PC-3 (cell line): ENCODE measurements around the gene ZNF236.

Source experiments
- EZH2 ChIP-seq: fragments of 300-600 bp; sonication (generic); IDR thresholded peaks from one replicate; pipeline ENCODE4 v1.6.1; 2017; ENCODE audit warnings: antibody characterized with exemption, mild to moderate bottlenecking, low read length; ENCODE audit not compliant: unreplicated experiment
- EZH2phosphoT487 ChIP-seq: fragments of 300-600 bp; sonication (generic); IDR thresholded peaks from 2 replicates; pipeline ENCODE4 v1.6.1; 2018; ENCODE audit warnings: mild to moderate bottlenecking, antibody characterized with exemption, low read length, borderline replicate concordance
- TF ChIP-seq, protein P1 (sequence below): fragments of 300-600 bp; sonication (generic); conservative IDR thresholded peaks from 2 replicates; pipeline ENCODE4 v1.5.1; 2017; ENCODE audit warnings: antibody characterized with exemption, low read depth, mild to moderate bottlenecking, low read length

DNA sequence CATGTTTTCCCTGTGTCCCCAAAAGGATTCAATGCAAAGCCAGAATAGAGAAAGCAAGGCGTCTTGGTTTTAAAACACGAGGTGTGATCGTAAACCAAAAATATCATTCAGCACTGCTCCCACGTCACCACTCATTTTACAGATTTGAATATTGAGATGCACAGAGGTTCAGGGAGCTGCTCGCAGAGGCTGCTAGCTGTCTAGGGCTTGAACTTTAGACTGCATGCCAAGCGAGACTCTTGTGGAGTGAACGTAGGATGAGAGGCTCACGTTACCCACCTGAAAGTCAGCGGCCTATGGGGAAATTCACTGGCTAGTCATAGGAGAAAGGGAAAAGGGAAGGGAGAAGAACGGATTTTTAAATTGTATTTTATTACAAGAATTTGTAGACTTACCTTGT lies 180.1 kb downstream of the ZNF236 start:
- no peak for TF ChIP-seq EZH2phosphoT487
- TF ChIP-seq, protein P1, sequence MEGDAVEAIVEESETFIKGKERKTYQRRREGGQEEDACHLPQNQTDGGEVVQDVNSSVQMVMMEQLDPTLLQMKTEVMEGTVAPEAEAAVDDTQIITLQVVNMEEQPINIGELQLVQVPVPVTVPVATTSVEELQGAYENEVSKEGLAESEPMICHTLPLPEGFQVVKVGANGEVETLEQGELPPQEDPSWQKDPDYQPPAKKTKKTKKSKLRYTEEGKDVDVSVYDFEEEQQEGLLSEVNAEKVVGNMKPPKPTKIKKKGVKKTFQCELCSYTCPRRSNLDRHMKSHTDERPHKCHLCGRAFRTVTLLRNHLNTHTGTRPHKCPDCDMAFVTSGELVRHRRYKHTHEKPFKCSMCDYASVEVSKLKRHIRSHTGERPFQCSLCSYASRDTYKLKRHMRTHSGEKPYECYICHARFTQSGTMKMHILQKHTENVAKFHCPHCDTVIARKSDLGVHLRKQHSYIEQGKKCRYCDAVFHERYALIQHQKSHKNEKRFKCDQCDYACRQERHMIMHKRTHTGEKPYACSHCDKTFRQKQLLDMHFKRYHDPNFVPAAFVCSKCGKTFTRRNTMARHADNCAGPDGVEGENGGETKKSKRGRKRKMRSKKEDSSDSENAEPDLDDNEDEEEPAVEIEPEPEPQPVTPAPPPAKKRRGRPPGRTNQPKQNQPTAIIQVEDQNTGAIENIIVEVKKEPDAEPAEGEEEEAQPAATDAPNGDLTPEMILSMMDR: no peak
- TF ChIP-seq EZH2: no peak
